Activated CD4-positive, CD25-positive, alpha-beta regulatory T cell treated with anti-CD3 and anti-CD28 coated beads, Interleukin-2, amount 50 U/mL, for 16 hours (primary cell): ENCODE results near the gene BNC2.

Source experiments
- DNase-seq: peaks from one replicate; pipeline ENCODE4 v3.0.0-alpha.2; 2020; ENCODE audit warnings: low read depth, low spot score

The BNC2 gene

GRCh38 chr9:16628413-16628812, 242.1 kb downstream of the BNC2 start:
- no peak for DNase-seq

GRCh38 chr9:16627967-16628366, 242.5 kb downstream of the BNC2 start:
- no peak for DNase-seq

- DNase-seq, result no peak
Observed at GRCh38 chr9:16627521-16627920, 242.9 kb downstream of the BNC2 start.

GRCh38 chr9:16626577-16627130, 243.8 kb downstream of the BNC2 start:
- no peak for DNase-seq

GRCh38 chr9:16625811-16626210, 244.7 kb downstream of the BNC2 start:
- no peak for DNase-seq

- no peak for DNase-seq
Observed at GRCh38 chr9:16625161-16625631, 245.3 kb downstream of the BNC2 start.

- DNase-seq, result no peak
Observed at GRCh38 chr9:16624744-16625117, 245.7 kb downstream of the BNC2 start.

GRCh38 chr9:16623989-16624743, 246.3 kb downstream of the BNC2 start:
- DNase-seq, result no peak

GRCh38 chr9:16622541-16622940, 247.9 kb downstream of the BNC2 start:
- no peak for DNase-seq

GRCh38 chr9:16619914-16620520, 250.5 kb downstream of the BNC2 start:
- no peak for DNase-seq

- no peak for DNase-seq
Observed at GRCh38 chr9:16619402-16619801, 251.1 kb downstream of the BNC2 start.

GRCh38 chr9:16618524-16618923, 251.9 kb downstream of the BNC2 start:
- DNase-seq, result no peak

- DNase-seq, result no peak
Observed at GRCh38 chr9:16616686-16617085, 253.8 kb downstream of the BNC2 start.

- no peak for DNase-seq
Observed at GRCh38 chr9:16615451-16615850, 255.0 kb downstream of the BNC2 start.

GRCh38 chr9:16613605-16614004, 256.9 kb downstream of the BNC2 start:
- no peak for DNase-seq

- DNase-seq, result no peak
Observed at GRCh38 chr9:16613051-16613450, 257.4 kb downstream of the BNC2 start.

- DNase-seq, result no peak
Observed at GRCh38 chr9:16612627-16613026, 257.8 kb downstream of the BNC2 start.

- DNase-seq, result no peak
Observed at GRCh38 chr9:16611983-16612382, 258.5 kb downstream of the BNC2 start.

- no peak for DNase-seq
Observed at GRCh38 chr9:16611001-16611400, 259.5 kb downstream of the BNC2 start.

GRCh38 chr9:16610538-16610937, 259.9 kb downstream of the BNC2 start:
- no peak for DNase-seq

GRCh38 chr9:16608906-16609305, 261.6 kb downstream of the BNC2 start:
- no peak for DNase-seq

GRCh38 chr9:16602494-16602893, 268.0 kb downstream of the BNC2 start:
- no peak for DNase-seq

GRCh38 chr9:16601991-16602390, 268.5 kb downstream of the BNC2 start:
- DNase-seq, result no peak
